GM21786 (cell line): ENCODE data around the gene DNM3.
"Not testable (repeated sequence)": the region's sequence is repeated elsewhere in the genome, so short reads cannot be mapped to it uniquely, and the experiment has no call there.

ENCODE experiments used
- ATAC-seq: cut with Tn5 transposase; IDR thresholded peaks from one replicate; pipeline ENCODE4 v1.9.1; 2021; ENCODE audit not compliant: unreplicated experiment

The DNM3 gene

GRCh38 chr1:172344444-172344843 is 503.1 kb downstream of the DNM3 start:
- no peak for ATAC-seq

DNA sequence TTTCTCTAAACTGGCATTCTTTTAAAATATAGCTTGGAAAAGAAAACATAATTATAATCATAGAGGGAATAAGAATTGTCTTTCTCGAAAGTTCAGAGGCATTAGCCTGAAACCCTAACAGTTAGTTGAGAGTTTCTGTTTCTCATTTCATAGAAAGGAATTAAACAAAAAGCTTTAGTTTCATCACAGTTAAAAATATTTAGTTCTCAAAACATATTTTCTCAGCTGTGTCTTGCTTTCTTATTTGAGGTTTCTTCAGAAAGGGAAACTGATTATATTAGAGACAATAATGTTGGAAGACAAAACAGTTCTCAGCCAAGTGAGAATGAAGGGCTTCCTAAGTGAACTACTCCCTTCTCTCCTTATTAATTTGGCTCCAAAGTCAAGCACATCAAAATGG is 503.8 kb downstream of the DNM3 start:
- peak; percentile 29 for ATAC-seq

DNA sequence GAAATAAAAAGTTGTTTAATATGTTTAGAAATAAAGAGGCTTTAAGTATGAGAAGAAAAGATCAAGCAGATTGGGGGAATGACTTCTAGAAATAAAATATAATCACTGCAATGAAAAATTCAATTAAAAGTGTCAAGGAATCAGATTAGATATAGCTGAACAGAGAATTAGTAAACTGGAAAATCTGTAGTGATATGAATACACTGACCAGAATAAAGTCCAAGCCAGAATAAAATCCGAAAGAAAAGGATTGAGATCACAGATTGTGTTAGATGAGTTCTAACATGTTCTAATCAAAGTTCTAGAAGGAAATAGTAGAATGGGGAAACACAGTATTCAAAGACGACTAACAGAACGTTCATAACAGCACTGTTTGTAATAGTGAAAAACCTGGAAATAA is 506.1 kb downstream of the DNM3 start:
- no peak for ATAC-seq

DNA sequence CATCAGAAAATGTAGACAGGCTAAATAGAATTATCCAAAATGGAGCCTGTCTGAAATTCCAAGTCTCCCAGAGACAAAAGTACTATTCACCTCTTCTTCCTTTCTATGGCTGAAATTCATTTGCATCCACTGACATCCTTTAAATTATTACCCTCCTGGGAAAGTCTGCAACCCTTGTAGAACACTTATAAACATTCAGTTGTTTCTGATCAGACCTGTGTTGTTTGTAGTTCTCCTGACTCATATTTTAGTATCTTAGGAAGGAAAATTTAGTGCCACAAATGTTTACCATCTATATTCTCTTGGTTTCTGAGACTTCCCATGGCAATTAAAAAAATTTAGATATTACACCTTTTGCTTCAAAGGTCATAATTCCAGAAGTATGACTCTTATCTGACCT is 509.6 kb downstream of the DNM3 start:
- no peak for ATAC-seq

- ATAC-seq: no peak
These were observed 510.0 kb downstream of the DNM3 start for GRCh38 chr1:172351346-172351745.

DNA sequence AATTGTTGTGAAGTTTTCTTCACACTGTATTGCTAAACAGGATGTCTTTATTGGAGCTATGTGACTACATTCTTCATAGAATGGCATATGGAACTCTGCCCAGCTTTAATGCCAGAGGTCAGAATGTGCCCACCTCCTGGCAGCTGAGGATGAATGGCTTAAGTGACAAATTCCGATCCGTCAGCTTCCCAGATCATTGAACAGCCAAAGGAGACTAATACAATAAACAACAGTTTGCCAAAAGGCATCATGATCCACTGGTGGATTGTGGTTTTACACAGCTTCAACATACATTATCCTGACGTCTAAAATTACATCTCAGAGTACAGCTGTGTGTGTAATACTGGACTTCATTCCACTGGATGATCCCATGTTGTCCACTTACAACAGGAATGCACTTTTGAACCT is 510.5 kb downstream of the DNM3 start:
- ATAC-seq: no peak

DNA sequence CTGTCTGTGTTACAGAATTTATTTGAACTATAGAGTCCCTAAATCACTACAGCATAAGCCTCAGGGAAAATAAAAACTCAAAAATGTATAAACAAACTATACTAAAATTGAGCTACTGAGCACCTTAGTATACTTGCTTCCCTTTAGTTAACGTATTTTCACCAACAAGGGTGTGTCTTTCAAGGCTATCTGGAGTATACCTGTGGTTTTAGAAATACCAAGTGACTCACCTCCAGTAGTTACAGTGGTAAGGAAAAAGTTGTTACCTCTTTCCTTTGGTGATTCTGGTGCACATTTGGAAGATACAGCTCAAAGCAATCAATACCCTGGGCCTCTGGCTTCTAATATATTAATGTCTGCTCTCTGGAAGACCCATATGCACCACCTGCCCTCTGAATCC is 511.1 kb downstream of the DNM3 start:
- ATAC-seq: no peak

DNA sequence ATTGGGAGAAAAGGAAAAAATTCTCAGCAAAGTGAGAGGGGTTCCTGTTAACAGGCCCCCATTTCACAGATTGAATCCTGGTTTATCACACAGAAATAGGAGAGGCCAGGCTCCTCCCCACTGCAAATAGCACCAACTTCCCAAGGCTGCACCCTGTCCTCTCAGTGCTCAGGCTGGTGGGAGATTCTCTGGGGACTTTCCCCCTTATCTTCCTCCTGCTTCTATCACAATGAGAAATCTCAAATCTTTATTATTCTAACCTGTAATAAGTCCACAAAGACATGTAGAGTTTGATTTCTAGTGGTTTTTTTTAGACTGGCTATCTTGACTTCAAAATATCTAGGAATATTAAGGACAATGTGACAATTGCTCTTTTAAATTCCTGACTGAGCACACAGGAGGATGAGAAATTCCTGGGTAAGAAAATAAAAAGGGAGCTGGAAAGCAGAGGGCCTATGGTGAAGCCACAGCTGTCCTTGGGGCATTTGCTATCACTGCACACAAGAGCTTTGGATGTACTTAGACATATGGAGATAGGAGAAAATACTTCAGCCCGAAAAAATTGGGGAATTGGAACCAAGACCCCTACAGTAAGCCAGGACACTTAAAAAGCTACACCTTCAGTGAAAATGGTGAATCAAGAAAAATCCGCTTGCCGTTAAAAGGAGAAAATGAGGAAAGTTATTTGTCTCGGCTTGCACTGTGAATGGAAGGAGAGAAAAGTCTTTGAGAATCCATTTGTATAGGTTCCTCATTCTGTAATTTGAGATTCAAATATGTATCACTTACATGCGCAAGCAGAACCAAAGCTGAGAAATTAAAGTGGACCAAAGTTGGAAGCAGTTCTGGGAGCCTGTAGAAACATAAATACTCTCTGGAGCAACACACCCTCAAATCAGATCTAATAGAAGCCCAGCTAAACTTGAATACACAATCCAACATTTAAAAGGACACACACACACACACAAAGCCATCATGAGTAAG is 513.3 kb downstream of the DNM3 start:
- ATAC-seq: no peak

- ATAC-seq: no peak
These were observed 515.3 kb downstream of the DNM3 start for GRCh38 chr1:172356620-172357019.

DNA sequence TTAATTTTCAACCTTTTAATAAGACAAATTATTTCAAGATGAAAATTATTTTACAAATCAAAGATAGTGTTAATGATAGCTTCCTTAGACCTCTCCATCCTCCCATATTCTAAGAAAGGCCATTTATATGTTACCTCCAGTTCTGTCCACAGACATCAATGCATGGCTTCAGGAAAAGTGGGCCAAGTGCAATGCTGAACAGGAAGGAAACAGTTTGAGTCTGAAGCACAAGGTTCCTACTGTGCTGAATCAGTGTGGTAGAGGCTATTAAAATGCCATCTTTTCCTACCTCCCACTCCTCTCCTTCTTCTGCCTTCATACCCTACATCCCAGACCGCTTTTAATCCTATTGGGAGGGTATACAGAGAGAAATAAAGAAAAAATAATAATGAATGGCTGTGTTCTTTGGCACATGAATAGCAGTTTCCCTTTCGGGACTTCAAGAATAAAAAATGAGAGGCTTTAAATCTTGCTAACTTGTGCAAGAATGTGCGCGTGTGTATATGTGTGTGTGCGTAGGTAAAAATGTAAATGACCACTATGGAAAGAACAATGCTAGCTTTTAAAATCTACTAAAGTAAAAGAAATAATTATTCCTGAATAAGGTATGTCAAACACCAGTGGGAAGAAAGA is 516.6 kb downstream of the DNM3 start:
- ATAC-seq: peak; percentile 13

- ATAC-seq: no peak
These were observed 518.2 kb downstream of the DNM3 start for GRCh38 chr1:172359491-172359999.

DNA sequence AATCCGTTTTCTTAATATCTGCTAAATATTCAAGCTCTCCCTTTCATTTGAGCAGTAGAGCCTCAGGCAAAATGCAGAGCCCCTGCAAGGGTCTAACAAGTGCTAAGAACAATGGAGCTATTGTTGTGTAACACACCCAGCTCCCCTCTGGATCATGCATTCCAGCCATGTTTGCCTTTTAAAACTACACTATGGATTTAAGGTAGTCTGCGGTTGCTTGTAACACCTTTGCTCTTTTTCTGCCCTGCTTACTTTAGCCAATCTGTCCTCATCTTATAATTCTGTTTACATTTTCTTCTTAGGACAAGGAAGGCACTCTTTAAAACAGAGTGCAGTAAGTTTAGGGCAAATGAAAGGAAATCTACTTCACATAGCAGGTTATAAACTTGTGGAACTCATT is 519.2 kb downstream of the DNM3 start:
- ATAC-seq: no peak

GRCh38 chr1:172360985-172361384 is 519.7 kb downstream of the DNM3 start:
- no peak for ATAC-seq

GRCh38 chr1:172363852-172364251 is 522.6 kb downstream of the DNM3 start:
- no peak for ATAC-seq

DNA sequence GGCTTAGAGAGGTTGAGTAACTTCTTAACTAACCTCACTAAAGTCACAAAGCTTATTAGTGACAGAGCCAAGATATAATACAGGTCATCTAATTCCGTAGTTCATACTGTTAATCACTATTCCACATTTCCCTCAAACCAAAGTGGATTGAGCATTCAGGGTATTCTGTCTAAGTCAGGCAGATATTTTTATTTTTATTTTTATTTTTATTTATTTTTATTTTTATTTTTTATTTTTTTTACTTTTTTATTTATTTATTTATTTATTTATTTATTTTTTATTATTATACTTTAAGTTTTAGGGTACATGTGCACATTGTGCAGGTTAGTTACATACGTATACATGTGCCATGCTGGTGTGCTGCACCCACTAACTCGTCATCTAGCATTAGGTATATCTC is 530.3 kb downstream of the DNM3 start:
- ATAC-seq: not testable (repeated sequence)

GRCh38 chr1:172373864-172374263 is 532.6 kb downstream of the DNM3 start:
- ATAC-seq: no peak

DNA sequence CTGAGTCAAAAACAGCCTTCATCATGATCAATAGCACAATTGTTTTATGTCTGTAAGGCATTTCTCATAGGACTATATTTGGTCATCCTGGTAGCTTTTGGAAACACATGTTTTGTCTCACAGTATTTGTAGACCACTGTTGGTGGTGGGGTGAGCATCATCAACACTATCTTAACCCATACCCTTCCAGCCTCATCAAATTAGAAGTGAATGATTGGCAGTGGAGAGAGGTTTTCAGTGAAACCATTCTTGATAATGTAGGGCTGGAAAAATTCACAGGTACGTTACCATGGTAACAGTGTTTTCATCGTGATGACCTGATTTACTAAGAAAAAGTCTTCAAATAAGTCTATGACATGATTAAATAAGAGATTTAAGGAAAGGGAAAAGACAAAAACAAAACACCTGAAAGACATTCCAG is 533.9 kb downstream of the DNM3 start:
- ATAC-seq: no peak

DNA sequence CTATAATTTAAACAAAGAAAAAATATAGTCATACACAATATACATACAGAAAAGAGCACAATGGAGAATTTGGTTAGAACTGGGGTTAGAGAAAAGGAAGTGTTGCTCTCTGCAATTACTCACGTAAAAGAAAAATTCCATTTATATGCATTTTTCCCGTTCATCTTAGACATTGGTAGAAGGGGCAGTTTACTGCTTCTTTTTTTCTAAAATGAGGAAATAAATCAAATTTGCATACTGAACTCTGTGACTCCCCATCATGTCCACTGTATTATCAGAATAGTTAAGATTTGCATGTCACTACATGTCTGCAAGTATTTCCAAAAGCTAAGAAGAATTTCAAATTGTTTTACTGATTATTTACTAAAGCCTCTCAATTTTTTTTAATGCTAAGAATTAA is 535.1 kb downstream of the DNM3 start:
- no peak for ATAC-seq

DNA sequence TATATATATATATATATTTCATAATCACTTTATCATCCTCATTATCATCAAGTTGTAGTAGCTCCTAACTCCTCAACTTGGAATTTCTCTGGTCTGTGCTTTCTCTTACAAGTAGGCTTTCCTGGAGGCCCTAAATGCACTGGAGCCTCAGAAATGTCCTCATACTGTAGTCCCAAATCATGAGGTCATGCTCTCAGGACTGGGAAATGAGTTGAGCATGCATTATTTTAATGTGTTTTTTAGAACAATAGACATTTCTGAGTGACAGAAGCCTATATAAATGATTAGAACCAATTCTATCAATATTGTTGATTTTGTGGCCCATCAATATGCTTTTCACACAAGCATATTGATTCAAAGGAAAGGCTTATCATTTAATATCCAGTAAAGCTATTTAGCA is 536.3 kb downstream of the DNM3 start:
- no peak for ATAC-seq

- ATAC-seq: no peak
These were observed 536.9 kb downstream of the DNM3 start for GRCh38 chr1:172378109-172378760.

DNA sequence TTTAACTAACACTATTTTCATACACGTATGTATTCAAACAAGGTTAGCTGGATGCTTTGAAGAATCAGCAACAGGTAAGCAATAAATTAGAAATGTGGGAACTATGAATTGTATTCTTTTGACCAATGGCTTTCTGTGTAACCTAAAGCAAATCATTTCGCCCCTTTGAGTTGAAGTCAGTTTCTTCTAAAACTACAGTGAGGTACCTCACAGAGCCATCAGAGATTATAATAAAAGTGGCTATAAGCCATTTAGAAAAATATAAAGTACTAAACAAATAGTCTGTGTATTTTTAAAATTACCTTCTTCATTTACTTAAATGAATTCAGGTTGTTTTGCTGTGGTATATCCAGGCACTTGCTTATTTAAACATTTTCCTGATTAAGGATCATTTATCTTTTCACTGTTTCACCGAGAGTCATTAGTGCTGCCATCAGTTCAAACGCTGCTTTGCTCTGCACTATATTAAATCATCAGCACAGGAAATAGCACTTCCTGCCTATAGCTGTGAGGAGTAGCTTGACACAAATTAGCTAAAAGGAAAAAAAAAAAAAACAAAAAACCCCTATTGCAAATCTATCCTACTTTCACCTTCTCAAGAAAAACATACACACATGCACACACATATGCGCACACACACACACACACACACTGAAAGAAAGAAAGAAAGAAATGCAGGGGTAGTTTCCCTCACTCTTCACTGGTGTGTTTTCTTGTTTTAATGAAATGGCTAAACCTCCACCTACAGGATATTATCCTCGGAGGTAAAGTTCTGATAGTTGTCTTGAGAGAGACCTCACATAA is 539.3 kb downstream of the DNM3 start:
- peak; percentile 90 for ATAC-seq
